Mesothelial cell of epicardium (in vitro differentiated cells): Measurements from ENCODE around the gene MAPT. TPM values are rescaled to one million over a fixed set of nuclear protein-coding genes. Genes with fewer than 3 reads are reported as not detected.

Source experiments
- DNase-seq, 2 experiments: peaks; one replicate each; pipeline ENCODE4 v3.0.0; 2021; ENCODE audit warnings: low spot score in 2 of 2; ENCODE audit not compliant: unreplicated experiment in 2 of 2
- H3K27ac Mint-ChIP-seq: 2 replicates; pipeline ENCODE4 v1.8.0; 2021; ENCODE audit warnings: mixed read lengths
- H3K27me3 Mint-ChIP-seq: 2 replicates; pipeline ENCODE4 v1.8.0; 2021; ENCODE audit warnings: low read depth, mixed read lengths
- H3K36me3 Mint-ChIP-seq: 2 replicates; pipeline ENCODE4 v1.8.0; 2021; ENCODE audit warnings: mixed read lengths
- H3K4me1 Mint-ChIP-seq: 2 replicates; pipeline ENCODE4 v1.8.0; 2021; ENCODE audit warnings: mixed read lengths
- H3K4me3 Mint-ChIP-seq: 2 replicates; pipeline ENCODE4 v1.8.0; 2021; ENCODE audit warnings: mild to moderate bottlenecking, moderate library complexity, mixed read lengths
- H3K9me3 Mint-ChIP-seq: 2 replicates; pipeline ENCODE4 v1.8.0; 2021; ENCODE audit warnings: mixed read lengths
- CTCF ChIP-seq: fragments of 200-600 bp; sonication (generic); IDR thresholded peaks from one replicate; pipeline ENCODE4 v1.5.0; 2021; ENCODE audit warnings: antibody characterized with exemption; ENCODE audit not compliant: unreplicated experiment
- total RNA-seq: library from RNA; stranded (reverse); gene quantifications from 3 replicates; pipeline ENCODE4 v1.2.1, GENCODE V29; 2021

MAPT gene
- total RNA-seq, 1 donor from 2014 or later, result 2.8 TPM

DNA sequence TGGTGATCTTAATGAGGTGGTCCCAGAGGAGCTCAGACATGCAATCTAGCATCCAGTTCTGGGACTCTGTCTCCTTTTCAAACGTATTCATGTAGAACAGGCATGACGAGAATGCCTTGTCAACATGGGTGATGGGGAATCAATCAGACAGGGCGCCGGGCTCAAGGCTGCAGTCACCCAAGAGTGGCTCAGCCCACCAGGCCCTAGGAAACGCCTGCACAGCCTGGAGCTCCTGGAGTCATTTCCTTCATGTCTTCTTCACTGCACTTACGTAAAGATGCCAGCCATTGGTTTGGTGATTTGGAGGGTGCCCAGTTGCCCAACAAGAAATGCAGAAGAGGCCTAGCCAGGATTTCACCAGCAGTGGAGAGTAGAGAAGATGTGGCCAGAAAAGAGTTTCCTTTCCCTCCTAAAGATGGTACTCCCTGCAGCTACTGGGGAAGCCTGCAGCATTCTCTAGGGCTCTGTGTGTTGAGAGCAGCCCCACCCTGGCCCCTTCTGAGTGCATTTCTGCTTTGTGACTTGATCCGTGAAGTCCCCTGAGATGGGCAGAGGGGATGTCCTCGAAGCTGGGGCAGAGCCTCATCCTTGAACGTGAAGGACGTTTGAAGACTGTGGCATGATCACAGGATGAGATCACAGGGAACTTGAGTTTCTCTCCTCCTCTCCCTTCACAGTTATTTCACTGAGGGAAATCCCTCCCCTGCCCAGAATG is 80.7 kb downstream of the MAPT start:
- no peak for TF ChIP-seq CTCF
- Mint-ChIP-seq H3K9me3 (peaks cover 6% of the 10 kb centered on the region), H3K4me1 (no peaks in the 10 kb centered on the region)

GRCh38 chr17:45975640-45976295 is 81.4 kb downstream of the MAPT start:
- H3K4me3 Mint-ChIP-seq, result no peak overlapping the region
- no peaks in the 10 kb centered on the region for H3K36me3 Mint-ChIP-seq
- TF ChIP-seq CTCF, result no peak
- peaks cover 5% of the 10 kb centered on the region for H3K27me3 Mint-ChIP-seq
- H3K9me3 Mint-ChIP-seq, result peaks cover 6% of the 10 kb centered on the region
- no peaks in the 10 kb centered on the region for H3K4me1 Mint-ChIP-seq
- no peak overlapping the region for H3K27ac Mint-ChIP-seq
- DNase-seq, result no peak

More for the DNA sequence above, 80.7 kb downstream of the MAPT start:
- DNase-seq, result no peak
- Mint-ChIP-seq H3K4me3 (no peak overlapping the region), H3K27me3 (peaks cover 6% of the 10 kb centered on the region), H3K36me3 (no peaks in the 10 kb centered on the region), H3K27ac (no peak overlapping the region)

GRCh38 chr17:45976391-45976754 is 82.0 kb downstream of the MAPT start:
- no peaks in the 10 kb centered on the region for H3K4me1 Mint-ChIP-seq
- H3K36me3 Mint-ChIP-seq, result no peaks in the 10 kb centered on the region
- H3K27ac Mint-ChIP-seq, result no peak overlapping the region
- no peak overlapping the region for H3K4me3 Mint-ChIP-seq
- peaks cover 2% of the 10 kb centered on the region for H3K27me3 Mint-ChIP-seq
- TF ChIP-seq CTCF, result no peak
- DNase-seq, result no peak
- peaks cover 6% of the 10 kb centered on the region for H3K9me3 Mint-ChIP-seq

DNA sequence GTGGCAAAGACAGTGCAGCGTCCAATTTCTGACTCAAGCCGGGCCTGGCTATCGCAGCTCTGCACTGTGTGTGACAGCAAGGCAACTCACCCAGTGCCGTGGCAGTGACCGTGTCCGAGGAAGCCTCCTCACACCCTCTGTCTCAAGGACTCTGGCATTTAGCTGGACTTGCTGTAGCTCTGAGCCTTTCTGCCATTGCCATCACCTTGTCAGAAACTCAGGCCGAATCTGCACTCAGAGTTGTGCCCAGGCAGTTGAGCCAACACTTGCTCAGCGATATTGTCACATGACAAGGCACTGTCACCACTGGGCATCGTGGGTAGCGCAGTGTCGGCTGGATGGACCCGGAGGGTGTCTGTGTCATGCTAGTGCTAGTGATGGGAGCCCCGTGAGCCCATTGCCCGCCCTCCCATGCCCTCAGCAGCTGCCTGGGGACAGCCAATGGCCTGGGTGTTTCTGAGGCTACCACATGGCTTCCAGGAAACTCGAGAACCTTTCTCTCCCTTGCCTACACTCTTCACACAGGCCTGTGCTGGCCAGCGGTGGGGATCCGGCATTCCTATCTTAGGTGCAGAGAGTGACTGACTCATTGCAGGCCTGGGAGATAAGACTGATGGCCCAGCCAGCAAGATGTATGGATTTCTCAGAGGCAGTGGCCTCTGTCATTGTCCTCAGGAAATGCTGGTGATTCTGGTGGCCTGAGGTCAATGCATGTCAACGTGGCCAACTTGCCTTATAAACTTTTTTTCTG is 82.6 kb downstream of the MAPT start:
- H3K27ac Mint-ChIP-seq, result no peak overlapping the region
- peaks cover 6% of the 10 kb centered on the region for H3K9me3 Mint-ChIP-seq
- peaks cover 2% of the 10 kb centered on the region for H3K27me3 Mint-ChIP-seq
- H3K36me3 Mint-ChIP-seq, result no peaks in the 10 kb centered on the region
- TF ChIP-seq CTCF, result no peak
- DNase-seq, result no peak
- no peaks in the 10 kb centered on the region for H3K4me1 Mint-ChIP-seq
- H3K4me3 Mint-ChIP-seq, result no peak overlapping the region

DNA sequence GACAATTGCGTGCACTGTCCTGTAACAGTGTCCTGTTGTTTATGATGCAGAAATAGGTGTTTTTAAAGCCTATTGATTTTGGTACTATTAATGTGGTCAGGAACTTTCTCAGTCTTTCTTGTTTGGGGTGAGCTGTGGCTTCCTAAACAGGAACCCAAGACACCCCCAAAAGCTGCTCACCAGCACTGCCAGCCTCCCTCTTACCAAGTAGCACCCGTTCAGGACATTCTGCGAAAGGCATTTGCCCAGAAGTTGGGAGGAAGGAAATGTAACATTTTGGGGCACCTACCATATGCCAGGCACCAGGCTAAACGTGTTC is 83.1 kb downstream of the MAPT start:
- H3K9me3 Mint-ChIP-seq, result peaks cover 2% of the 10 kb centered on the region
- no peak overlapping the region for H3K27ac Mint-ChIP-seq

More for the DNA sequence above, 83.1 kb downstream of the MAPT start:
- no peak for DNase-seq
- no peaks in the 10 kb centered on the region for H3K4me1 Mint-ChIP-seq
- no peak overlapping the region for H3K4me3 Mint-ChIP-seq
- no peak for TF ChIP-seq CTCF
- no peaks in the 10 kb centered on the region for H3K36me3 Mint-ChIP-seq
- H3K27me3 Mint-ChIP-seq, result no peaks in the 10 kb centered on the region
